Omental fat pad (tissue), 4 donors: ENCODE results near the gene EDEM2. TPM values are rescaled to one million over a fixed set of nuclear protein-coding genes. Genes with fewer than 3 reads are reported as not detected.
A peak's percentile ranks its signal among the peaks of the same experiment; 100 is the strongest.
"Not testable (repeated sequence)": the region's sequence is repeated elsewhere in the genome, so short reads cannot be mapped to it uniquely, and the experiment has no call there.

Experiments used
- ATAC-seq: fragments of 150-250 bp; one replicate; pipeline ENCODE4 v1.9.1; 2016; ENCODE audit warnings: mild to moderate bottlenecking, moderate library complexity; ENCODE audit not compliant: low FRiP score
- DNase-seq: peaks from one replicate; pipeline ENCODE4 v3.0.0-alpha.2; 2019; ENCODE audit warnings: low spot score
- total RNA-seq, 4 donors: library from RNA; depleted of rRNA; stranded (reverse); fragments of >200 nt; gene quantifications; one replicate each; pipeline ENCODE4 v1.1.0, GENCODE V29; 2016
- TF ChIP-seq, protein P1 (sequence below), 3 donors: fragments of 450-650 bp; IDR thresholded peaks; one replicate each; pipeline ENCODE4 v1.5.1; 2016 to 2017; ENCODE audit warnings: antibody characterized with exemption in 3 of 3, mild to moderate bottlenecking in 3 of 3, moderate library complexity in 2 of 3

EDEM2 gene
- total RNA-seq, 4 donors from 2014 or later, result 21.1 to 37.4 (median 26.8) TPM

DNA sequence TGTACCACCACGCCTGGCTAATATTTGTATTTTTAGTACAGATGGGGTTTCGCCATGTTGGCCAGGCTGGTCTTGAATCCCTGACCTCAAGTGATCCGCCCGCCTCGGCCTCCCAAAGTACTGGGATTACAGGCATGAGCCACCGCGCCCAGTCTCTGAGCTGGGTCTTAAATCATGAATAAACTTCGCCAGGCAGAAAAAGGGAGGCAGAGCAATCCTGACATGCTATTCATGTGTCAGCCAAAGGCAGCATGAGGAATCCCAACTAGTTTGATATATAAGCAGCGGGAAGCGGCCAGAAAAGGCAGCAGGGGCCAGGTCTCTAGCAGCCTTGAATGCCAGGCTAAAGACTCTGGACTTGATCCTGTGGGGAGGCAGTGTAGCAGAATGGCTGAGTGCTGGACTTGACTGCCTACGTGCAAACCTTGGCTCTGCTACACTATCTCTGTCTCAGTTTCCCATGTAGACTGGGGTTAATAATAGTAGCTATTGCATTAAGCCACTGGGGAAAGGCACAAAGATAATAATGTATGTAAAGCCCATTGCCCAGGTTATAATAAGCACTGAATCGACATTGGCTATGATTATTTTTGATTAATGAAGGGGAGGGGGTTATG, 26.5 kb upstream of the EDEM2 start:
- TF ChIP-seq, protein P1, sequence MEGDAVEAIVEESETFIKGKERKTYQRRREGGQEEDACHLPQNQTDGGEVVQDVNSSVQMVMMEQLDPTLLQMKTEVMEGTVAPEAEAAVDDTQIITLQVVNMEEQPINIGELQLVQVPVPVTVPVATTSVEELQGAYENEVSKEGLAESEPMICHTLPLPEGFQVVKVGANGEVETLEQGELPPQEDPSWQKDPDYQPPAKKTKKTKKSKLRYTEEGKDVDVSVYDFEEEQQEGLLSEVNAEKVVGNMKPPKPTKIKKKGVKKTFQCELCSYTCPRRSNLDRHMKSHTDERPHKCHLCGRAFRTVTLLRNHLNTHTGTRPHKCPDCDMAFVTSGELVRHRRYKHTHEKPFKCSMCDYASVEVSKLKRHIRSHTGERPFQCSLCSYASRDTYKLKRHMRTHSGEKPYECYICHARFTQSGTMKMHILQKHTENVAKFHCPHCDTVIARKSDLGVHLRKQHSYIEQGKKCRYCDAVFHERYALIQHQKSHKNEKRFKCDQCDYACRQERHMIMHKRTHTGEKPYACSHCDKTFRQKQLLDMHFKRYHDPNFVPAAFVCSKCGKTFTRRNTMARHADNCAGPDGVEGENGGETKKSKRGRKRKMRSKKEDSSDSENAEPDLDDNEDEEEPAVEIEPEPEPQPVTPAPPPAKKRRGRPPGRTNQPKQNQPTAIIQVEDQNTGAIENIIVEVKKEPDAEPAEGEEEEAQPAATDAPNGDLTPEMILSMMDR (IDR thresholded peaks at IDR 0.05), result no peak
- peak; percentile 35 for ATAC-seq
- DNase-seq, result no peak

DNA sequence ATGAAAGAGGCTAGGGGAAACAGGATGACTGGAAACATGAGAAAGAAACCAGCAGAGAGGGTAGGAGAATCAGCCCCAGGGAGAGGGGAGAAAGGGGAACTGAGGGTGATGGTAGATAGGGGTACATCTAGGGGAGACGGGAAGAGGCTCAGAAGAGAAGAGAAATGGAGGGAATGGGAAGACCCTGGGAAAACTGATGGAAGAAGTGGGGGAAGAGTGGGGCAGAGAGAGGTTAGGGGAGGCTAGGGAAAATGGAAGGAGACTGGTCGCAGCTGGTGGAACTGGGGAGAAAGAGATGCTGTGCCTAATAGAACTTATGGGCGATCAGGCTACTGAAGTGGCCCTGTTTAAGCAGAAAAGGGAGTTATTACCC, 25.3 kb upstream of the EDEM2 start:
- no peak for DNase-seq
- TF ChIP-seq, protein P1 (IDR thresholded peaks at IDR 0.05), result no peak
- ATAC-seq, result no peak

DNA sequence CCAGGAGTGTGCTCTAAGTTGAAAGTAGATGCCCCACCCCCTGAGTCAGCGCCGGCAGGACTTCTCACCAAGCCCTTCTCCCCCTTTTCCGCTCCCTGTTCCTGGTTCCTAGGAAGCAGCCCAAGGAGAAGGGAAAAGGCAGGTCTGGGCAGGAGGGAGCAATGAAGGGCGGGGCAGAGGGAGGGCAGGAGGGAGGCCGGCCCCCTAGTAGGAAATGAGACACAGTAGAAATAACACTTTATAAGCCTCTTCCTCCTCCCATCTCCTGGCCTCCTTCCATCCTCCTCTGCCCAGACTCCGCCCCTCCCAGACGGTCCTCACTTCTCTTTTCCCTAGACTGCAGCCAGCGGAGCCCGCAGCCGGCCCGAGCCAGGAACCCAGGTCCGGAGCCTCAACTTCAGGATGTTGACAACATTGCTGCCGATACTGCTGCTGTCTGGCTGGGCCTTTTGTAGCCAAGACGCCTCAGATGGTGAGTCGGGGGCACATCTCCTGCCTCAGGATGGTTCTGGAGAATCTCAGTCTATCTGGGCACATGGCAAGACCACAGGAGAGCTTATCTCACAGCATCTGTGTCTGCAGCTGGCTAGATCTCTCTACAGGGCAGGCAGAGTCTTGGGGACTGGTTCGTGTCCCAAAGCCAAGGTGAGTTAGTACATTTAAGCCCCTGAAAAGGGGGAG, 24.8 kb upstream of the EDEM2 start, which contains the start of gene PROCR:
Gene PROCR (plus strand): TSS at position 320 of the 681 bp plus-strand sequence. CDS start 83 bp downstream, at position 403.
- TF ChIP-seq, protein P1 (IDR thresholded peaks at IDR 0.05), result no peak
- ATAC-seq (peak; percentile 90), DNase-seq (peak; percentile 62)

DNA sequence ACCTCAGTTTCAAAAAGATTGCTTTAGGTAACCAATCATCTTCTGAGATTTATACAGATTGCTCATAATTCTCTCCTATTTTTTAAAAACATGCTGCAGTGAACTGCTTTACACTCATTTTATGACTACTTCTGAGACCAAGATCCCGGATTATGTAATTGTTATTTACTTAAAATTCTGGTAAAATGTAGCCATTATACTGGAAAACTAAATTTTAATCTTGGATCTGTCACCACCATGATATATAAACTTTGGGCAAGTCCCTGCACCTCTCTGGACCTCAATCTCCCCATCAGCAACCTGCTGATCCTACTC, 24.3 kb upstream of the EDEM2 start:
- TF ChIP-seq, protein P1 (IDR thresholded peaks at IDR 0.05), result no peak
- ATAC-seq, result peak; percentile 0

DNA sequence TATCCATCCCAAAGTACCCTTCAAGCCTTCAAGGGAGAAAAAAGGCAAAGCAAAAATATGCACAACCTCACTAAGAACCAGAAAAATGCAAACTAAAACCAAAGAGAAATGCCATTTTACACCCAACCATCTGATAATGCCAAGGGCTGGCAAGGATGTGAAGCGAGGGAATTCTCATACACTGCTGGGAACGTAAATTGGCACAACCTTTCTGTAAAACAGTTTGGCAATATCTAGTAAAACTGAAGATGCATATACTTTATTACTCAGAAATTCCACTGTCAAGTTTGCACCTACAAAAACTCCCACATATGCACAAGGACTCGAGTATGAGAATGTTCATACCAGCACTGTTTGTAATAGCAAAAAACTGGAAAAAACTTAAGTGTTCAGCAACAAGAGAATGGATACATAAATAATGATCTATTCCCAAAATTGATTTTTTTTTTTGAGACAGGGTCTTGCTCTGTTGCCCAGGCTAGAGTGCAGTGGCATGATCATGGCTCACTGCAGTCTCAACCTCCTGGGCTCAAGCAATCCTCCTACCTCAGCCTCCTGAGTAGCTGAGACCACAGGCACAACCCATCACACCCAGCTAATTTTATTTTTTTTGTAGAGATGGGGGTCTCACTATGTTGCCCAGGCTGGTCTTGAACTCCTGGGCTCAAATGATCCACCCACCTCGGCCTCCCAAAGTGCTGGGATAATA, 21.7 kb upstream of the EDEM2 start:
- ATAC-seq, result peak; percentile 55

More for the DNA sequence above, 24.3 kb upstream of the EDEM2 start:
- DNase-seq, result no peak

DNA sequence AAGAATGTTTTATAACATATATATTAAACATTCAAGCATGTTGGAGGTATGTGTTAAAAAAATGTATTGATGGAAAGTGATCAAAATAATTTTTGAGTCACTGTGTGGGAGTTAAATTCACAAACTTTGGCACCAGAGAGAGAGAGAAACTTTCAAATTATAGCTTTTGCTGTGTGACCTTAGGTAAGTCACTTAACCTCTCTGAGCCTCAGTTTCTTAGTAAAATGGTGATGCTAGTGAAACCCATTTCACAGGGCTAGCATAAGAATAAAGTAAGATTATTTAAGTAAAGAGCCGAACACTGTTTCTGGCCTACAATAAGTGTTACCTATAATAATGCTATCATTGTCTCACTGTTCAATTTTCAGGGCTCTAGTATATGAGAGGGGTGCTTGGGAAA, 20.7 kb upstream of the EDEM2 start:
- TF ChIP-seq, protein P1 (IDR thresholded peaks at IDR 0.05), result no peak
- DNase-seq, result no peak

More for the DNA sequence above, 21.7 kb upstream of the EDEM2 start:
- not testable (repeated sequence) for DNase-seq

DNA sequence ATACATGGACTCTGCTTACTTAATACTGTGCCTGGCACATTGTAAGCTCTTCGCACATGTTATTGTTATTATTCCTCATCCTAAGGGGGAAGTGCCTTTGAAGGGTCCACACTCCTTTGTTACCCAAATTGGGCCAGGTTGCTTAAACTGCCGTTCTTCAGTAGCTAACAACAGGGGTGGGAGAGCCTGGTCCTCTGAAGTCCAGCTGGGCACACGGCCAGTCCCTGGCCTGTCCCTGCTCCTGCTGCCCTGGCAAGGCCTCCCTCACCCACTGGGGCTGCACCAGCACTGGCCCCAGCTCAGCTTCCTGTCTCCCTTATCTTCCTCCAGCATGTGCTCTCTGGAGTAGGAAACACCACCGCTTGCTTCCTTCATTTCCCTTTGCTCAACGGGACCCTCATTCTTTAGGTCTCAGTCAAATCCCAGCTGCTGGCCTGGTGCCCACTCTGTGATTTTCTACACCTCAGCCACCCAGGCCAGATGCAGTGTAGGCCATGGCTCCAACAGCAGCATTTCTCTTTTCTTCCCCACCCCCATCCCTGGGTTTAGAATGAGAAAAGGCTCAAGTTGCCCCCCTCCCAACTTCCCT, 19.2 kb upstream of the EDEM2 start:
- DNase-seq (no peak), ATAC-seq (peak; percentile 49)
- TF ChIP-seq, protein P1 (IDR thresholded peaks at IDR 0.05), result no peak

More for the DNA sequence above, 20.7 kb upstream of the EDEM2 start:
- ATAC-seq, result no peak
